Trophoblast cell (in vitro differentiated cells and primary cell): Measurements from ENCODE around the gene VPS41.

Source experiments
- DNase-seq, 2 donors: peaks; one replicate each; pipeline ENCODE4 v3.0.0-alpha.2; 2016
- H2AFZ ChIP-seq: 2 replicates; pipeline ENCODE4 v1.6.1; 2013; ENCODE audit warnings: low read length, moderate library complexity, mild to moderate bottlenecking; ENCODE audit not compliant: insufficient read depth, poor library complexity
- H2AK5ac ChIP-seq: 2 replicates; pipeline ENCODE4 v1.6.1; 2013; ENCODE audit warnings: mild to moderate bottlenecking, low read length
- H2BK120ac ChIP-seq: 2 replicates; pipeline ENCODE4 v1.6.1; 2013; ENCODE audit warnings: low read length, mild to moderate bottlenecking, moderate library complexity; ENCODE audit not compliant: insufficient read depth, poor library complexity
- H2BK12ac ChIP-seq: 2 replicates; pipeline ENCODE4 v1.6.1; 2013; ENCODE audit warnings: mild to moderate bottlenecking, low read length, moderate library complexity
- H2BK5ac ChIP-seq: 2 replicates; pipeline ENCODE4 v1.6.1; 2013; ENCODE audit warnings: low read length, low read depth, moderate library complexity, mild to moderate bottlenecking; ENCODE audit not compliant: poor library complexity
- H3K14ac ChIP-seq: 2 replicates; pipeline ENCODE4 v1.6.1; 2013; ENCODE audit warnings: mild to moderate bottlenecking, low read length
- H3K18ac ChIP-seq: 2 replicates; pipeline ENCODE4 v1.6.1; 2013; ENCODE audit warnings: mild to moderate bottlenecking, low read length
- H3K23ac ChIP-seq: 2 replicates; pipeline ENCODE4 v1.6.1; 2013; ENCODE audit warnings: low read length
- H3K27ac ChIP-seq: 2 replicates; pipeline ENCODE4 v1.5.1; 2013; ENCODE audit warnings: low read depth, mild to moderate bottlenecking, inconsistent platforms, low read length, moderate library complexity
- H3K27me3 ChIP-seq: 2 replicates; pipeline ENCODE4 v1.6.1; 2013; ENCODE audit warnings: inconsistent platforms, mild to moderate bottlenecking, low read length, moderate library complexity; ENCODE audit not compliant: insufficient read depth
- H3K36me3 ChIP-seq, 2 experiments: 1 replicate in 1 of 2; 2 replicates in 1 of 2; pipeline ENCODE4 v1.6.1; 2013; ENCODE audit warnings: low read length in 2 of 2, mild to moderate bottlenecking in 2 of 2, moderate library complexity in 1 of 2; ENCODE audit not compliant: insufficient read depth in 2 of 2, control insufficient read depth in 1 of 2
- H3K4ac ChIP-seq: 2 replicates; pipeline ENCODE4 v1.6.1; 2013; ENCODE audit warnings: low read depth, mild to moderate bottlenecking, low read length, moderate library complexity
- H3K4me1 ChIP-seq, 2 experiments: 1 replicate in 1 of 2; 2 replicates in 1 of 2; pipeline ENCODE4 v1.6.1; 2013; ENCODE audit warnings: low read length in 2 of 2, mild to moderate bottlenecking in 2 of 2, moderate library complexity in 1 of 2; ENCODE audit not compliant: insufficient read depth in 2 of 2, control insufficient read depth in 1 of 2
- H3K4me2 ChIP-seq: 2 replicates; pipeline ENCODE4 v1.6.1; 2013; ENCODE audit warnings: inconsistent platforms, mild to moderate bottlenecking, low read length, moderate library complexity
- H3K4me3 ChIP-seq: 2 replicates; pipeline ENCODE4 v1.5.1; 2013; ENCODE audit warnings: mild to moderate bottlenecking, low read depth, low read length, inconsistent platforms
- H3K79me1 ChIP-seq: one replicate; pipeline ENCODE4 v1.6.1; 2013; ENCODE audit warnings: low read length
- H3K79me2 ChIP-seq: 2 replicates; pipeline ENCODE4 v1.6.1; 2013; ENCODE audit warnings: low read length, mild to moderate bottlenecking; ENCODE audit not compliant: control insufficient read depth, insufficient read depth, poor library complexity
- H3K9ac ChIP-seq: 2 replicates; pipeline ENCODE4 v1.6.1; 2013; ENCODE audit warnings: mild to moderate bottlenecking, low read length
- H3K9me3 ChIP-seq: 2 replicates; pipeline ENCODE4 v1.6.1; 2013; ENCODE audit warnings: low read depth, mild to moderate bottlenecking, control low read depth, inconsistent platforms, low read length; ENCODE audit not compliant: insufficient read depth
- H4K12ac ChIP-seq: 2 replicates; pipeline ENCODE4 v1.6.1; 2013; ENCODE audit warnings: low read depth, mild to moderate bottlenecking, low read length, moderate library complexity
- H4K8ac ChIP-seq: 2 replicates; pipeline ENCODE4 v1.6.1; 2013; ENCODE audit warnings: low read depth, mild to moderate bottlenecking, low read length, moderate library complexity
- H4K91ac ChIP-seq: one replicate; pipeline ENCODE4 v1.6.1; 2013; ENCODE audit warnings: low read depth, mild to moderate bottlenecking, low read length, moderate library complexity
- WGBS: extraction: QIAGEN DNeasy Blood & Tissue Kit; methylation state at CpG from one replicate; pipeline ENCODE4 v1.1.7; 2013; ENCODE audit warnings: missing lambda C conversion rate; ENCODE audit not compliant: insufficient read length, insufficient coverage; ENCODE audit errors: extremely low coverage; 5-methylcytosine and 5-hydroxymethylcytosine counted together

Gene VPS41

GRCh38 chr7:38862666-38863065, 46.3 kb downstream of the VPS41 start:
- Histone ChIP-seq H3K27ac (no peak overlapping the region), H3K14ac (no peak overlapping the region), H3K4me1 (peaks cover 4 to 5% of the 10 kb centered on the region in 2 experiments), H2AK5ac (no peak overlapping the region), H2AFZ (no peak overlapping the region), H3K27me3 (no peaks in the 10 kb centered on the region), H3K23ac (no peak overlapping the region), H4K12ac (no peak overlapping the region), H3K4me2 (no peak overlapping the region), H3K18ac (no peak overlapping the region), H2BK5ac (no peak overlapping the region), H3K79me1 (no peaks in the 10 kb centered on the region), H2BK12ac (no peak overlapping the region), H3K9ac (no peak overlapping the region), H2BK120ac (no peak overlapping the region), H4K91ac (no peak overlapping the region), H3K79me2 (no peaks in the 10 kb centered on the region), H3K4ac (no peak overlapping the region), H3K4me3 (no peak overlapping the region), H3K36me3 (peaks cover 0 to 1% of the 10 kb centered on the region in 2 experiments), H4K8ac (no peak overlapping the region), H3K9me3 (no peaks in the 10 kb centered on the region)
- no CpG with 5 or more reads among the region's 3 CpGs for WGBS
- DNase-seq = no peak

GRCh38 chr7:38858259-38858884, 50.6 kb downstream of the VPS41 start:
- H2AK5ac ChIP-seq = no peak overlapping the region
- no peak overlapping the region for H3K14ac ChIP-seq
- H2BK120ac ChIP-seq = no peak overlapping the region
- H2BK5ac ChIP-seq = no peak overlapping the region
- no peak overlapping the region for H3K4me3 ChIP-seq
- H3K79me1 ChIP-seq = no peaks in the 10 kb centered on the region
- no peak overlapping the region for H2AFZ ChIP-seq
- WGBS = no CpG with 5 or more reads among the region's 5 CpGs
- no peaks in the 10 kb centered on the region for H3K79me2 ChIP-seq
- no peak overlapping the region for H3K23ac ChIP-seq
- no peak overlapping the region for H3K9ac ChIP-seq
- no peaks in the 10 kb centered on the region for H3K27me3 ChIP-seq
- no peak overlapping the region for H3K18ac ChIP-seq
- peak; percentile 38 to 75 for DNase-seq
- H4K8ac ChIP-seq = no peak overlapping the region
- H2BK12ac ChIP-seq = no peak overlapping the region
- H3K4me1 ChIP-seq = peaks cover 4 to 5% of the 10 kb centered on the region in 2 experiments
- no peak overlapping the region for H3K27ac ChIP-seq
- no peak overlapping the region for H4K12ac ChIP-seq
- H3K9me3 ChIP-seq = no peaks in the 10 kb centered on the region
- no peak overlapping the region for H3K4me2 ChIP-seq
- H3K36me3 ChIP-seq = peaks cover 0 to 1% of the 10 kb centered on the region in 2 experiments
- H3K4ac ChIP-seq = no peak overlapping the region
- H4K91ac ChIP-seq = no peak overlapping the region

GRCh38 chr7:38855867-38856266, 53.1 kb downstream of the VPS41 start:
- no peaks in the 10 kb centered on the region for H3K36me3 ChIP-seq
- peaks cover 2% of the 10 kb centered on the region in 2 experiments for H3K4me1 ChIP-seq
- H3K4ac ChIP-seq = no peak overlapping the region
- H3K18ac ChIP-seq = no peak overlapping the region
- peak in 1 of 2 donors; percentile 6 for DNase-seq
- no peak overlapping the region for H2AK5ac ChIP-seq
- H3K4me2 ChIP-seq = no peak overlapping the region
- no peaks in the 10 kb centered on the region for H3K79me1 ChIP-seq
- H2AFZ ChIP-seq = no peak overlapping the region
- WGBS = no CpG with 5 or more reads among the region's 2 CpGs
- no peak overlapping the region for H2BK5ac ChIP-seq
- H2BK120ac ChIP-seq = no peak overlapping the region
- H3K14ac ChIP-seq = no peak overlapping the region
- H4K12ac ChIP-seq = no peak overlapping the region
- no peak overlapping the region for H3K4me3 ChIP-seq
- no peak overlapping the region for H4K91ac ChIP-seq
- H3K79me2 ChIP-seq = no peaks in the 10 kb centered on the region
- no peak overlapping the region for H3K27ac ChIP-seq
- H3K9me3 ChIP-seq = no peaks in the 10 kb centered on the region
- H3K9ac ChIP-seq = no peak overlapping the region
- no peak overlapping the region for H4K8ac ChIP-seq
- H3K23ac ChIP-seq = no peak overlapping the region
- H2BK12ac ChIP-seq = no peak overlapping the region
- no peaks in the 10 kb centered on the region for H3K27me3 ChIP-seq

- Histone ChIP-seq H3K14ac (no peak overlapping the region), H2AK5ac (no peak overlapping the region), H3K4ac (no peak overlapping the region), H2BK120ac (no peak overlapping the region), H3K4me3 (no peak overlapping the region), H3K36me3 (no peaks in the 10 kb centered on the region), H3K27me3 (no peaks in the 10 kb centered on the region), H3K18ac (no peak overlapping the region), H2AFZ (no peak overlapping the region), H3K79me1 (no peaks in the 10 kb centered on the region), H3K27ac (no peak overlapping the region), H3K79me2 (no peaks in the 10 kb centered on the region), H4K12ac (no peak overlapping the region), H2BK5ac (no peak overlapping the region), H4K91ac (no peak overlapping the region), H4K8ac (no peak overlapping the region), H2BK12ac (no peak overlapping the region), H3K4me1 (peaks cover 2% of the 10 kb centered on the region in 2 experiments), H3K9me3 (no peaks in the 10 kb centered on the region), H3K4me2 (no peak overlapping the region), H3K23ac (no peak overlapping the region), H3K9ac (no peak overlapping the region)
- DNase-seq = no peak
- WGBS = no CpG with 5 or more reads among the region's 4 CpGs
Measured at GRCh38 chr7:38855386-38855785, 53.6 kb downstream of the VPS41 start.
